Neural progenitor cell (in vitro differentiated cells): ENCODE results near the gene PRDM5. TPM values are rescaled to one million over a fixed set of nuclear protein-coding genes. Genes with fewer than 3 reads are reported as not detected.
A peak's percentile ranks its signal among the peaks of the same experiment; 100 is the strongest.

Experiments
- DNase-seq: peaks from one replicate; pipeline ENCODE4 v3.0.0-alpha.2; 2016; ENCODE audit warnings: low spot score
- H2AFZ ChIP-seq: fragments of 200-600 bp; sonication (generic); replicated peaks from 2 replicates; pipeline ENCODE4 v1.6.1; 2016; ENCODE audit warnings: antibody characterized with exemption
- H3F3A ChIP-seq: fragments of 200-600 bp; sonication (generic); 2 replicates; pipeline ENCODE4 v1.6.1; 2016; ENCODE audit warnings: antibody characterized with exemption, low read depth
- H3K27ac ChIP-seq: fragments of 200-600 bp; sonication (generic); 2 replicates; pipeline ENCODE4 v1.5.1; 2016; ENCODE audit warnings: mild to moderate bottlenecking
- H3K27me3 ChIP-seq: fragments of 200-600 bp; sonication (generic); 2 replicates; pipeline ENCODE4 v1.6.1; 2016; ENCODE audit warnings: mild to moderate bottlenecking, moderate library complexity
- H3K36me3 ChIP-seq: fragments of 200-600 bp; sonication (generic); 2 replicates; pipeline ENCODE4 v1.5.1; 2016
- H3K4me1 ChIP-seq: fragments of 200-600 bp; sonication (generic); 2 replicates; pipeline ENCODE4 v1.6.1; 2016; ENCODE audit warnings: mixed run types
- H3K4me2 ChIP-seq: fragments of 200-600 bp; sonication (generic); 2 replicates; pipeline ENCODE4 v1.6.1; 2016
- H3K4me3 ChIP-seq: fragments of 200-600 bp; sonication (generic); 2 replicates; pipeline ENCODE4 v1.5.1; 2016
- H3K79me2 ChIP-seq: fragments of 200-600 bp; sonication (generic); 2 replicates; pipeline ENCODE4 v1.6.1; 2016; ENCODE audit warnings: low read depth
- H3K9ac ChIP-seq: fragments of 200-600 bp; sonication (generic); 2 replicates; pipeline ENCODE4 v1.6.1; 2016
- H3K9me3 ChIP-seq: fragments of 200-600 bp; sonication (generic); 2 replicates; pipeline ENCODE4 v1.5.1; 2016; ENCODE audit warnings: low read depth
- H4K20me1 ChIP-seq: fragments of 200-600 bp; sonication (generic); 2 replicates; pipeline ENCODE4 v1.6.1; 2016; ENCODE audit warnings: low read depth
- H3K27ac Mint-ChIP-seq: 3 replicates; pipeline ENCODE4 v1.8.0; 2021; ENCODE audit warnings: mixed read lengths
- H3K27me3 Mint-ChIP-seq: 2 replicates; pipeline ENCODE4 v1.8.0; 2022; ENCODE audit warnings: low read depth, mild to moderate bottlenecking, inconsistent platforms, moderate library complexity, mixed read lengths; ENCODE audit not compliant: insufficient read depth
- H3K36me3 Mint-ChIP-seq: 3 replicates; pipeline ENCODE4 v1.8.0; 2021; ENCODE audit warnings: mixed read lengths
- H3K4me1 Mint-ChIP-seq: 3 replicates; pipeline ENCODE4 v1.8.0; 2021; ENCODE audit warnings: mixed read lengths
- H3K4me3 Mint-ChIP-seq: 3 replicates; pipeline ENCODE4 v1.8.0; 2021; ENCODE audit warnings: mild to moderate bottlenecking, moderate library complexity, mixed read lengths
- H3K9me3 Mint-ChIP-seq: 3 replicates; pipeline ENCODE4 v1.8.0; 2020; ENCODE audit warnings: mixed read lengths
- EZH2 ChIP-seq: fragments of 200-600 bp; sonication (generic); IDR thresholded peaks from 2 replicates; pipeline ENCODE4 v1.6.1; 2017; ENCODE audit warnings: antibody characterized with exemption, mild to moderate bottlenecking, moderate library complexity
- EZH2phosphoT487 ChIP-seq: fragments of 200-600 bp; sonication (generic); IDR thresholded peaks from 2 replicates; pipeline ENCODE4 v1.6.1; 2017; ENCODE audit warnings: antibody characterized with exemption
- total RNA-seq: library from RNA; depleted of rRNA; stranded (reverse); fragments of >200 nt; gene quantifications from 2 replicates; pipeline ENCODE4 v1.2.3, GENCODE V29; 2015; ENCODE audit warnings: low replicate concordance
- TF ChIP-seq, protein P1 (sequence below): fragments of 200-600 bp; sonication (generic); IDR thresholded peaks from 2 replicates; pipeline ENCODE4 v1.5.1; 2017; ENCODE audit warnings: antibody characterized with exemption, mild to moderate bottlenecking

PRDM5 gene
- total RNA-seq, 1 donor from 2014 or later = 51.7 TPM

DNA sequence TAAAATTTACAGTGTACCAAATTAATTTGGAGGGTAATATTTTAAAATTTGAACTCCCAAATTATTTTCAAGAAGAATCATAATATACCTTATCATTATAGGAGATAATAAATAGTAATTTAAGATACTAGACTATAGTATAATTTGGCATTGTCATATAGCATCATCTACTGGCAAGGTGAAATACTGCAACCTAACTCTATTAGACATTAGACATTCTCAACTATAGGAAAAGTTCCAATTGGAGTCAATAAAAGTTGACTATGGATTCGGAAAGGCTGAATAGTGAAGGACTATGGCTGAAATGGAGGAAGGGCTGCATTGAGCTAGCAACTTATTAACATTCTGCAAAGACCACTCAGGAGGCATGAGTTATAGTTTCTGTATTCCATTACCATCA lies 113.0 kb downstream of the PRDM5 start:
- peaks cover 25% of the 10 kb centered on the region for H3K9me3 Mint-ChIP-seq
- Histone ChIP-seq H3K27ac (no peak overlapping the region), H3K79me2 (no peaks in the 10 kb centered on the region), H3K4me1 (no peaks in the 10 kb centered on the region), H3K9me3 (no peaks in the 10 kb centered on the region), H3K4me2 (no peak overlapping the region), H3K9ac (no peak overlapping the region), H3K4me3 (no peak overlapping the region), H3F3A (no peaks in the 10 kb centered on the region), H3K36me3 (no peaks in the 10 kb centered on the region), H3K27me3 (no peaks in the 10 kb centered on the region), H2AFZ (no peak overlapping the region), H4K20me1 (no peaks in the 10 kb centered on the region)
- no peaks in the 10 kb centered on the region for H3K4me1 Mint-ChIP-seq
- DNase-seq = no peak
- TF ChIP-seq, protein P1, sequence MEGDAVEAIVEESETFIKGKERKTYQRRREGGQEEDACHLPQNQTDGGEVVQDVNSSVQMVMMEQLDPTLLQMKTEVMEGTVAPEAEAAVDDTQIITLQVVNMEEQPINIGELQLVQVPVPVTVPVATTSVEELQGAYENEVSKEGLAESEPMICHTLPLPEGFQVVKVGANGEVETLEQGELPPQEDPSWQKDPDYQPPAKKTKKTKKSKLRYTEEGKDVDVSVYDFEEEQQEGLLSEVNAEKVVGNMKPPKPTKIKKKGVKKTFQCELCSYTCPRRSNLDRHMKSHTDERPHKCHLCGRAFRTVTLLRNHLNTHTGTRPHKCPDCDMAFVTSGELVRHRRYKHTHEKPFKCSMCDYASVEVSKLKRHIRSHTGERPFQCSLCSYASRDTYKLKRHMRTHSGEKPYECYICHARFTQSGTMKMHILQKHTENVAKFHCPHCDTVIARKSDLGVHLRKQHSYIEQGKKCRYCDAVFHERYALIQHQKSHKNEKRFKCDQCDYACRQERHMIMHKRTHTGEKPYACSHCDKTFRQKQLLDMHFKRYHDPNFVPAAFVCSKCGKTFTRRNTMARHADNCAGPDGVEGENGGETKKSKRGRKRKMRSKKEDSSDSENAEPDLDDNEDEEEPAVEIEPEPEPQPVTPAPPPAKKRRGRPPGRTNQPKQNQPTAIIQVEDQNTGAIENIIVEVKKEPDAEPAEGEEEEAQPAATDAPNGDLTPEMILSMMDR = peak; percentile 38
- TF ChIP-seq EZH2 = no peak
- H3K36me3 Mint-ChIP-seq = peaks cover 20% of the 10 kb centered on the region
- no peak overlapping the region for H3K27ac Mint-ChIP-seq
- no peak overlapping the region for H3K4me3 Mint-ChIP-seq
- H3K27me3 Mint-ChIP-seq = no peaks in the 10 kb centered on the region

GRCh38 chr4:120808475-120809141 lies 113.9 kb downstream of the PRDM5 start:
- Mint-ChIP-seq H3K27ac (no peak overlapping the region), H3K36me3 (peaks cover 20% of the 10 kb centered on the region), H3K9me3 (peaks cover 25% of the 10 kb centered on the region), H3K4me3 (no peak overlapping the region), H3K27me3 (no peaks in the 10 kb centered on the region), H3K4me1 (no peaks in the 10 kb centered on the region)
- TF ChIP-seq, protein P1 = no peak
- TF ChIP-seq EZH2 = no peak
- TF ChIP-seq EZH2phosphoT487 = no peak
- Histone ChIP-seq H3K79me2 (no peaks in the 10 kb centered on the region), H3K4me2 (no peak overlapping the region), H3K9ac (no peak overlapping the region), H3K4me1 (no peaks in the 10 kb centered on the region), H3K9me3 (no peaks in the 10 kb centered on the region), H2AFZ (no peak overlapping the region), H3F3A (no peaks in the 10 kb centered on the region), H3K27ac (no peak overlapping the region), H3K36me3 (no peaks in the 10 kb centered on the region), H3K27me3 (no peaks in the 10 kb centered on the region), H4K20me1 (no peaks in the 10 kb centered on the region), H3K4me3 (no peak overlapping the region)
- no peak for DNase-seq

GRCh38 chr4:120801137-120801758 lies 121.3 kb downstream of the PRDM5 start:
- no peaks in the 10 kb centered on the region for H3K79me2 ChIP-seq
- Mint-ChIP-seq H3K4me3 (no peak overlapping the region), H3K27ac (no peak overlapping the region), H3K36me3 (peaks cover 5% of the 10 kb centered on the region), H3K27me3 (no peaks in the 10 kb centered on the region), H3K4me1 (peaks cover 7% of the 10 kb centered on the region), H3K9me3 (peaks cover 9% of the 10 kb centered on the region)
- H3K9me3 ChIP-seq = no peaks in the 10 kb centered on the region
- no peak for DNase-seq
- peaks cover 12% of the 10 kb centered on the region for H3K4me1 ChIP-seq
- H3K4me2 ChIP-seq = no peak overlapping the region
- H2AFZ ChIP-seq = no peak overlapping the region
- no peak overlapping the region for H3K27ac ChIP-seq
- no peaks in the 10 kb centered on the region for H3F3A ChIP-seq
- no peaks in the 10 kb centered on the region for H4K20me1 ChIP-seq
- H3K36me3 ChIP-seq = no peaks in the 10 kb centered on the region
- no peak overlapping the region for H3K9ac ChIP-seq
- TF ChIP-seq EZH2 = no peak
- TF ChIP-seq, protein P1 = no peak
- TF ChIP-seq EZH2phosphoT487 = no peak
- H3K4me3 ChIP-seq = no peak overlapping the region
- no peaks in the 10 kb centered on the region for H3K27me3 ChIP-seq
